IPS-20b (cell line): ENCODE results near the gene RASEF.

Experiments
- H3K27ac ChIP-seq: one replicate; pipeline ENCODE4 v1.5.1; 2013; ENCODE audit warnings: low read length
- H3K27me3 ChIP-seq: 2 replicates; pipeline ENCODE4 v1.6.1; 2013; ENCODE audit warnings: mild to moderate bottlenecking, low read length, inconsistent platforms; ENCODE audit not compliant: insufficient read depth
- H3K36me3 ChIP-seq: 2 replicates; pipeline ENCODE4 v1.6.1; 2013; ENCODE audit warnings: low read depth, mild to moderate bottlenecking, inconsistent platforms, low read length, moderate library complexity; ENCODE audit not compliant: insufficient read depth
- H3K4me1 ChIP-seq: 2 replicates; pipeline ENCODE4 v1.6.1; 2013; ENCODE audit warnings: mild to moderate bottlenecking, control low read depth, inconsistent platforms, low read length, moderate library complexity; ENCODE audit not compliant: insufficient read depth
- H3K4me3 ChIP-seq: 2 replicates; pipeline ENCODE4 v1.5.1; 2013; ENCODE audit warnings: mild to moderate bottlenecking, low read length, inconsistent platforms
- H3K9ac ChIP-seq: 2 replicates; pipeline ENCODE4 v1.6.1; 2013; ENCODE audit warnings: low read depth, mild to moderate bottlenecking, inconsistent platforms, low read length, moderate library complexity
- H3K9me3 ChIP-seq: 2 replicates; pipeline ENCODE4 v1.6.1; 2013; ENCODE audit warnings: mild to moderate bottlenecking, low read depth, low read length, inconsistent platforms; ENCODE audit not compliant: insufficient read depth

The RASEF gene

GRCh38 chr9:83056174-83056573, 6.8 kb downstream of the RASEF start:
- peaks cover 22% of the 10 kb centered on the region for H3K27me3 ChIP-seq
- H3K27ac ChIP-seq: no peak overlapping the region
- H3K9ac ChIP-seq: no peak overlapping the region
- no peak overlapping the region for H3K4me3 ChIP-seq
- no peaks in the 10 kb centered on the region for H3K36me3 ChIP-seq
- H3K4me1 ChIP-seq: no peaks in the 10 kb centered on the region
- no peaks in the 10 kb centered on the region for H3K9me3 ChIP-seq

- no peak overlapping the region for H3K9ac ChIP-seq
- H3K27me3 ChIP-seq: no peaks in the 10 kb centered on the region
- H3K4me3 ChIP-seq: no peak overlapping the region
- H3K36me3 ChIP-seq: no peaks in the 10 kb centered on the region
- H3K27ac ChIP-seq: no peak overlapping the region
- H3K9me3 ChIP-seq: no peaks in the 10 kb centered on the region
- no peaks in the 10 kb centered on the region for H3K4me1 ChIP-seq
Measured at GRCh38 chr9:83047839-83048775, 14.8 kb downstream of the RASEF start.

GRCh38 chr9:83043597-83043996, 19.3 kb downstream of the RASEF start:
- Histone ChIP-seq H3K27me3 (no peaks in the 10 kb centered on the region), H3K36me3 (no peaks in the 10 kb centered on the region), H3K4me1 (no peaks in the 10 kb centered on the region), H3K9me3 (no peaks in the 10 kb centered on the region), H3K27ac (no peak overlapping the region), H3K9ac (no peak overlapping the region), H3K4me3 (no peak overlapping the region)

- Histone ChIP-seq H3K9me3 (no peaks in the 10 kb centered on the region), H3K27me3 (no peaks in the 10 kb centered on the region), H3K4me1 (no peaks in the 10 kb centered on the region), H3K36me3 (no peaks in the 10 kb centered on the region), H3K9ac (no peak overlapping the region), H3K4me3 (no peak overlapping the region), H3K27ac (no peak overlapping the region)
Measured at GRCh38 chr9:83041771-83042170, 21.2 kb downstream of the RASEF start.

GRCh38 chr9:83039303-83039702, 23.6 kb downstream of the RASEF start:
- Histone ChIP-seq H3K9ac (no peak overlapping the region), H3K4me1 (no peaks in the 10 kb centered on the region), H3K27me3 (no peaks in the 10 kb centered on the region), H3K27ac (no peak overlapping the region), H3K9me3 (no peaks in the 10 kb centered on the region), H3K4me3 (no peak overlapping the region), H3K36me3 (no peaks in the 10 kb centered on the region)

- Histone ChIP-seq H3K36me3 (no peaks in the 10 kb centered on the region), H3K4me3 (no peak overlapping the region), H3K9me3 (no peaks in the 10 kb centered on the region), H3K27me3 (no peaks in the 10 kb centered on the region), H3K9ac (no peak overlapping the region), H3K27ac (no peak overlapping the region), H3K4me1 (no peaks in the 10 kb centered on the region)
Measured at GRCh38 chr9:83036043-83036442, 26.9 kb downstream of the RASEF start.

- Histone ChIP-seq H3K4me3 (no peak overlapping the region), H3K36me3 (no peaks in the 10 kb centered on the region), H3K27me3 (no peaks in the 10 kb centered on the region), H3K4me1 (no peaks in the 10 kb centered on the region), H3K9ac (no peak overlapping the region), H3K27ac (no peak overlapping the region), H3K9me3 (no peaks in the 10 kb centered on the region)
Measured at GRCh38 chr9:83035143-83035542, 27.8 kb downstream of the RASEF start.

- Histone ChIP-seq H3K4me1 (no peaks in the 10 kb centered on the region), H3K9me3 (no peaks in the 10 kb centered on the region), H3K36me3 (no peaks in the 10 kb centered on the region), H3K27me3 (no peaks in the 10 kb centered on the region), H3K27ac (no peak overlapping the region), H3K4me3 (no peak overlapping the region), H3K9ac (no peak overlapping the region)
Measured at GRCh38 chr9:83034587-83034986, 28.4 kb downstream of the RASEF start.

GRCh38 chr9:83034026-83034425, 28.9 kb downstream of the RASEF start:
- H3K27me3 ChIP-seq: no peaks in the 10 kb centered on the region
- no peak overlapping the region for H3K4me3 ChIP-seq
- H3K9ac ChIP-seq: no peak overlapping the region
- no peaks in the 10 kb centered on the region for H3K4me1 ChIP-seq
- no peak overlapping the region for H3K27ac ChIP-seq
- no peaks in the 10 kb centered on the region for H3K36me3 ChIP-seq
- H3K9me3 ChIP-seq: no peaks in the 10 kb centered on the region

GRCh38 chr9:83032065-83032625, 30.8 kb downstream of the RASEF start:
- H3K27ac ChIP-seq: no peak overlapping the region
- no peak overlapping the region for H3K4me3 ChIP-seq
- H3K4me1 ChIP-seq: no peaks in the 10 kb centered on the region
- H3K36me3 ChIP-seq: no peaks in the 10 kb centered on the region
- H3K9ac ChIP-seq: no peak overlapping the region
- no peaks in the 10 kb centered on the region for H3K27me3 ChIP-seq
- no peaks in the 10 kb centered on the region for H3K9me3 ChIP-seq

GRCh38 chr9:83030391-83031107, 32.4 kb downstream of the RASEF start:
- no peaks in the 10 kb centered on the region for H3K9me3 ChIP-seq

More at GRCh38 chr9:83030391-83031107, 32.4 kb downstream of the RASEF start:
- Histone ChIP-seq H3K4me3 (no peak overlapping the region), H3K36me3 (no peaks in the 10 kb centered on the region), H3K4me1 (no peaks in the 10 kb centered on the region), H3K9ac (no peak overlapping the region), H3K27ac (no peak overlapping the region), H3K27me3 (no peaks in the 10 kb centered on the region)
